Psoas muscle (tissue), 8 donors: ENCODE measurements around the gene CORIN. TPM values are rescaled to one million over a fixed set of nuclear protein-coding genes. Genes with fewer than 3 reads are reported as not detected.

Experiments used
- ATAC-seq, 4 donors: fragments of 200-7000 bp; cut with Tn5 transposase; one replicate each; pipeline ENCODE4 v1.9.1; 2020; ENCODE audit warnings: moderate library complexity in 3 of 4, mild to moderate bottlenecking in 2 of 4
- DNase-seq, 2 donors: peaks; one replicate each; pipeline ENCODE4 v3.0.0-alpha.2; 2020
- H3K27ac ChIP-seq: fragments of 200-600 bp; one replicate; pipeline ENCODE4 v1.8.0; 2022
- H3K27me3 ChIP-seq, 3 donors: fragments of 200-600 bp in 1 of 3; one replicate each; pipeline versions ENCODE4 v1.6.1 to v1.8.0; 2013 to 2022; ENCODE audit warnings: low read length in 2 of 3, mild to moderate bottlenecking in 2 of 3, moderate library complexity in 1 of 3; ENCODE audit not compliant: insufficient read depth in 3 of 3
- H3K36me3 ChIP-seq, 2 donors: fragments of 200-600 bp in 1 of 2; one replicate each; pipeline versions ENCODE4 v1.6.1 to v1.8.0; 2013 to 2022; ENCODE audit warnings: low read depth in 1 of 2, mild to moderate bottlenecking in 1 of 2, moderate library complexity in 1 of 2; ENCODE audit not compliant: insufficient read depth in 1 of 2
- H3K4me1 ChIP-seq: fragments of 200-600 bp; one replicate; pipeline ENCODE4 v1.8.0; 2022
- H3K4me3 ChIP-seq: fragments of 200-600 bp; one replicate; pipeline ENCODE4 v1.8.0; 2022; ENCODE audit warnings: mild to moderate bottlenecking
- H3K9me3 ChIP-seq: fragments of 200-600 bp; one replicate; pipeline ENCODE4 v1.8.0; 2022
- CTCF ChIP-seq: fragments of 200-600 bp; IDR thresholded peaks from one replicate; pipeline ENCODE4 v1.8.0; 2022; ENCODE audit warnings: antibody characterized with exemption
- WGBS, 3 donors: extraction: QIAGEN DNeasy Blood & Tissue Kit; methylation state at CpG; one replicate each; pipeline versions ENCODE4 v1.1.6 to v1.1.7; 2013; 5-methylcytosine and 5-hydroxymethylcytosine counted together
- intact Hi-C, 2 donors: fragments of 100-400 bp; cut with DNase I; formaldehyde crosslinking; loops; one replicate each; pipeline versions ENCODE4 v1.11.0 to v1.14.2; 2022
- polyA plus RNA-seq, 3 donors: library from polyadenylated mRNA; stranded (reverse); fragments of 200-250 nt; gene quantifications; one replicate each; pipeline ENCODE4 v1.2.3, GENCODE V29; 2013
- total RNA-seq, 4 donors: library from RNA; stranded (reverse); fragmentation: NEBNext Ultra II Directional in 2 of 4; extraction: Animal tissue kit (Norgen Biotek cat#: 25700) in 2 of 4; gene quantifications; one replicate each; pipeline versions ENCODE4 v1.2.1 to v1.2.4, GENCODE V29; 2021 to 2023
- donor health status: healthy with polysubstance abuse.
- donor health status: DM: no; HTN: no; CAD: no; lungs with moderate emphysema.
- donor health status: Bipolar disorder and iron deficiency.
- donor health status: healthy.
- donor health status: DM: yes; HTN: yes; CAD: no.
- donor health status: DM: no; HTN: no; CAD: no.
- donor health status: DM: no; HTN: no; CAD: no.
- donor health status: DM: yes; HTN: yes; CAD: no.

The CORIN gene
- total and polyA plus RNA-seq, 7 donors, result 0.03 to 1.3 (median 0.16) TPM; not detected in 1

DNA sequence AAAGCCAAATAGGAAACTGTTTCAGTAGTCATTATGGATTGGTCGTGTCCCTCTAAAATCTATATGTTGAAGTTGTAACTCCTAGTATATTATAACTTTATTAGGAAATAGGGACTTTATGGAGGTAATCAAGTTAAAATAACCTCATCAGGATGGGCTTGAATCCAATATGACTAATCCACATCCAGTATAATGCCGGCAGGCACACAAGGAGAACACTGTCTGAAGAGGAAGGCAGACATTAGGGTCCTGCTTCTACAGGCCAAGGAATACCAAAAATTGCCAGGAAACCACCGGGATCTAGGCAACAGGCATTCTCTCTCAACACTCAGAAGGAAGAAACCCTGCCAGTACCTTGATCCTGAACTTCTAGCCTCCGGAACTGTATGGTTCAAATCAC, 222.5 kb downstream of the CORIN start:
- TF ChIP-seq CTCF, result no peak
- H3K4me1 ChIP-seq, result no peaks in the 10 kb centered on the region
- DNase-seq (no peak), ATAC-seq (no peak)
- 73 to 76% (median 75%) methylated on average over 4 of the region's 4 CpGs for WGBS, 3 donors
- H3K9me3 ChIP-seq, result no peaks in the 10 kb centered on the region
- H3K36me3 ChIP-seq, result no peaks in the 10 kb centered on the region
- H3K4me3 ChIP-seq, result no peak overlapping the region
- intact Hi-C loops, result no loop called here
- no peaks in the 10 kb centered on the region for H3K27me3 ChIP-seq
- no peak overlapping the region for H3K27ac ChIP-seq

DNA sequence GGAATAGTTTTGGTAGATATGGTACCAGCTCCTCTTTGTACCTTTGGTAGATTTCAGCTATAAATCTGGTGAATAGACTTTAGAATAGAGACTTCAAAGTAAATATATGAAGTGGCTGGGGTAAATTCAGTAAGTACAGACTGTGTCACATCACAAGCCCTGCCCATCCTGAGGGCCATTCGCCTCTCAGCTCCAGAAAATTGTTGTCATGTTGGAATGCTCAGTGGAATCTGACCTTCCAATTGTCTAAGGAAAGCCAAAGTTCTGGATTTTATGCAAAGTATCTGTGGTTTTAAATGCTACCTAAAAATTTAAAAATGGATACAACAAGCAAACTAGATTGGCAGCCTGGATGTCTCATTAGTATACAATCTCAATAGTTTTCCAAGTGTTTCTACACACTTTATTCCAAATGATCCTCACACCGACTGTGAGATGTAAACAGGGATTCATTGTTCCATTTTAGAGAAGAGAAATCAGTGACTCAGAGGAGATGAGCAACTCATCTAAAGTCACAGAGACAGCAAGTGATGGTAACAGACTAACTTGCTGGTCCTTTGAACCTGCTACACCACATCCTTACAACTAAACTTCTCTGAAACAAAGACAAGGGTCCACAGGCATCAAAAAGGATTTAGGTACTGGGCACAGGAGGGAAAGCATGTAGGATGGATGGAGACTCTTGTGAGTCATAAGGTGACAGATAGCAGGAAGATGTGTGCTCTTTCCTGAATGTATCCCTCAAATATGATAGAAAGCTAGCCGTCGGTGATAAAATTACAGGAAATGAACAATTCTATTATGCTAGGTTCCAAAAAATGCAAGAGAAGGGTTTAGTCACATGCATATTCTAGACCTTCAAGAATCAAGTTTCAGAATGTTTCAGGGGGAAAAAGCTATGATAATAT, 225.5 kb downstream of the CORIN start:
- WGBS, 3 donors, result 61 to 83% (median 71%) methylated on average over 4 of the region's 4 CpGs

GRCh38 chr4:47606482-47606881, 231.4 kb downstream of the CORIN start:
- Histone ChIP-seq H3K27ac (no peak overlapping the region), H3K36me3 (no peaks in the 10 kb centered on the region), H3K4me3 (no peak overlapping the region), H3K4me1 (no peaks in the 10 kb centered on the region), H3K9me3 (no peaks in the 10 kb centered on the region), H3K27me3 (no peaks in the 10 kb centered on the region)
- ATAC-seq (no peak), DNase-seq (no peak)
- 87 to 95% (median 92%) methylated on average over 3 of the region's 3 CpGs for WGBS, 3 donors
- TF ChIP-seq CTCF, result no peak
- intact Hi-C loops, result no loop called here

More for the DNA sequence above, 225.5 kb downstream of the CORIN start:
- Histone ChIP-seq H3K27me3 (no peaks in the 10 kb centered on the region), H3K27ac (no peak overlapping the region), H3K4me1 (no peaks in the 10 kb centered on the region), H3K4me3 (no peak overlapping the region), H3K9me3 (no peaks in the 10 kb centered on the region), H3K36me3 (no peaks in the 10 kb centered on the region)
- no peak for ATAC-seq
- TF ChIP-seq CTCF, result no peak
- intact Hi-C loops, result no loop called here
- no peak for DNase-seq

DNA sequence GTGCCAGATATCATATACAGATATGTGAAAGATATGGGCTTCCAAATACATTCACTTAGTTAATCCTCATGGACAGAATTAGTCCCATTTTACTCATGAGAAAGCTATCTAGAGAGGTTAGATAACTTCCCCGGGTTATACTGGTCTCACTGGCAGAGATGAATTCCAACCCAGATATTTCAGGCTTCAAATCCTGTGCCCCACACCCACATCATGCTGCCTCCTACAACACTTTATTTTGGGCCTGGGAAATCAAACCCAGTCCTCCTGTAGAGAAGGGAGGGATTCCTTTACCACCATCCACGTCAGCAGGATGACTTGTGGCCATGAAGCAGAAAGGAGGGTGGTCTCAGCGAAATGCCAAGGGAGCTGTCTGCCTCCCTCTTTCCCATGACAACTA, 239.0 kb downstream of the CORIN start:
- no peaks in the 10 kb centered on the region for H3K4me1 ChIP-seq
- intact Hi-C loops, result no loop called here
- no peak for DNase-seq
- 77 to 87% (median 83%) methylated on average over 3 of the region's 3 CpGs for WGBS, 3 donors
- ATAC-seq, result no peak
- H3K36me3 ChIP-seq, result no peaks in the 10 kb centered on the region
- no peak overlapping the region for H3K27ac ChIP-seq
- TF ChIP-seq CTCF, result no peak
- H3K27me3 ChIP-seq, result no peaks in the 10 kb centered on the region
- no peak overlapping the region for H3K4me3 ChIP-seq
- no peaks in the 10 kb centered on the region for H3K9me3 ChIP-seq
